Cardiac muscle cell (in vitro differentiated cells and primary cell): ENCODE results near the gene ZNF692. TPM values are rescaled to one million over a fixed set of nuclear protein-coding genes. Genes with fewer than 3 reads are reported as not detected.

ENCODE experiments used
- DNase-seq, 2 donors: peaks; one replicate each; pipeline versions ENCODE4 v3.0.0 to v3.0.0-alpha.2; 2010 to 2017; ENCODE audit warnings: low read depth in 1 of 2, low spot score in 1 of 2
- H3K27ac ChIP-seq: fragments of 200-600 bp; sonication (generic); 2 replicates; pipeline ENCODE4 v1.5.1; 2016
- H3K27me3 ChIP-seq: fragments of 200-600 bp; sonication (generic); 2 replicates; pipeline ENCODE4 v1.6.0; 2016; ENCODE audit warnings: control low read depth
- H3K36me3 ChIP-seq: fragments of 200-600 bp; sonication (generic); 2 replicates; pipeline ENCODE4 v1.5.1; 2016; ENCODE audit warnings: control low read depth
- H3K4me1 ChIP-seq: fragments of 200-600 bp; sonication (generic); 2 replicates; pipeline ENCODE4 v1.8.1; 2017; ENCODE audit warnings: low read depth, mild to moderate bottlenecking, mixed run types
- H3K4me3 ChIP-seq: fragments of 200-600 bp; sonication (generic); 2 replicates; pipeline ENCODE4 v1.5.1; 2016; ENCODE audit warnings: mild to moderate bottlenecking
- H3K9me3 ChIP-seq: fragments of 200-600 bp; sonication (generic); 2 replicates; pipeline ENCODE4 v1.5.1; 2017; ENCODE audit warnings: low read depth, mild to moderate bottlenecking, control low read depth
- polyA plus RNA-seq: library from polyadenylated mRNA; unstranded; fragments of >200 nt; fragmentation: Nextera tagmentation; extraction: Ambion mirVana; gene quantifications from 2 replicates; pipeline ENCODE4 v1.2.1, GENCODE V29; 2016
- total RNA-seq: library from RNA; depleted of rRNA; stranded (reverse); fragments of >200 nt; gene quantifications from 2 replicates; pipeline ENCODE4 v1.2.3, GENCODE V29; 2016
- TF ChIP-seq, protein P1 (sequence below): IDR thresholded peaks from 2 replicates; pipeline ENCODE4 v1.5.1; 2012; ENCODE audit warnings: low read depth, mild to moderate bottlenecking, low read length

The ZNF692 gene
- total and polyA plus RNA-seq, 2 experiments from 2014 or later = 98.9 to 128 TPM

- H3K9me3 ChIP-seq = no peaks in the 10 kb centered on the region
- TF ChIP-seq, protein P1, sequence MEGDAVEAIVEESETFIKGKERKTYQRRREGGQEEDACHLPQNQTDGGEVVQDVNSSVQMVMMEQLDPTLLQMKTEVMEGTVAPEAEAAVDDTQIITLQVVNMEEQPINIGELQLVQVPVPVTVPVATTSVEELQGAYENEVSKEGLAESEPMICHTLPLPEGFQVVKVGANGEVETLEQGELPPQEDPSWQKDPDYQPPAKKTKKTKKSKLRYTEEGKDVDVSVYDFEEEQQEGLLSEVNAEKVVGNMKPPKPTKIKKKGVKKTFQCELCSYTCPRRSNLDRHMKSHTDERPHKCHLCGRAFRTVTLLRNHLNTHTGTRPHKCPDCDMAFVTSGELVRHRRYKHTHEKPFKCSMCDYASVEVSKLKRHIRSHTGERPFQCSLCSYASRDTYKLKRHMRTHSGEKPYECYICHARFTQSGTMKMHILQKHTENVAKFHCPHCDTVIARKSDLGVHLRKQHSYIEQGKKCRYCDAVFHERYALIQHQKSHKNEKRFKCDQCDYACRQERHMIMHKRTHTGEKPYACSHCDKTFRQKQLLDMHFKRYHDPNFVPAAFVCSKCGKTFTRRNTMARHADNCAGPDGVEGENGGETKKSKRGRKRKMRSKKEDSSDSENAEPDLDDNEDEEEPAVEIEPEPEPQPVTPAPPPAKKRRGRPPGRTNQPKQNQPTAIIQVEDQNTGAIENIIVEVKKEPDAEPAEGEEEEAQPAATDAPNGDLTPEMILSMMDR = no peak
- H3K36me3 ChIP-seq = no peaks in the 10 kb centered on the region
- no peak for DNase-seq
- no peaks in the 10 kb centered on the region for H3K4me1 ChIP-seq
- no peaks in the 10 kb centered on the region for H3K27me3 ChIP-seq
- H3K4me3 ChIP-seq = peak overlapping the region; percentile 44
- H3K27ac ChIP-seq = peak overlapping the region; percentile 94
Observed at GRCh38 chr1:248871837-248872401, 13.0 kb upstream of the ZNF692 start.

DNA sequence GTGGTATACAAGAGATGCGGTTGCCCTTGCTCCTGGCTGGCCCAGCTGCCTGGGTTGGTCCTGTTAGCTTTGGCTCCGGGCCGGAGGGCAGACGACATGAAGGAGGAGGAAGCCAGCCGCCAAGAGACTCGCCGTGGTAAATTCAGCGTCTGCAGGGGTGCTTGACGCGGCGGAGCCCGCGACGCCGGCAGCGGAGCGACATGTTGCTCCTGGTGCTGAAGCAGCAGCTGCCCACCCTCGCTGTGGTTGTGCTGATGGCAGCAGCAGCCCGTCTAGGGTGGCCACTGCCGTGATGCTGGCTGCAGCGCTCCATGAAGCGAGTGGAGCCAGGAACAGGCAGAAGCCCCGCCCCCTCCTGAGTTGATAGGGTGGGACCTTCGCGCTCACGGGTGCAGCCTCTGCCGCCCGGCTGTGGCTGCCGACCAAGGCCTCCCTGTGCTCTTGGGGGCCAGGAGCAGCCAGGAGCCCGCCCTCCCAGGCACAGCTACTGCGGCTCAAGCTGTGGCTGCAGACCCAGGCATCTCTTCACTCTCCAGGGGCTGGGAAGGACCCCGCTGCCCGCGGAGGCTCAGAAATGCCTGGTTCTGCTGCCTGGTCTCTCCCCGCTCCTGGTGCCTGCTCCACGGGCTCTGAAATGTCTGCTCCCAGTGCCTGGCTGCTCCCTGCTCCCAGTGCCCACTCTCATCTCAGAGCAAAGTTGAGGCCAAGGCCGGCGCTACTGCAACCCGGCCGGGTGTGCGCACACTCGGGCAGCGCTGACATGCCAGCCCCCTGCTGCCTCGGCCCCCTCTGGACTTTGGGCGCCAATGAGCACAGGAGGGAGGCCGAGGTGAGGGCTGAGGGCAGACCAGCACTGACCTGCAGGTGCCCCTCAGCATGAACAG is 4.4 kb upstream of the ZNF692 start:
- DNase-seq = peak; percentile 84 to 94
- Histone ChIP-seq H3K27me3 (peaks cover 13% of the 10 kb centered on the region), H3K4me3 (peak overlapping the region; percentile 42), H3K9me3 (no peaks in the 10 kb centered on the region), H3K36me3 (no peaks in the 10 kb centered on the region), H3K4me1 (peaks cover 15% of the 10 kb centered on the region), H3K27ac (peak overlapping the region; percentile 1)
- TF ChIP-seq, protein P1 = no peak

GRCh38 chr1:248862695-248862997 is 3.8 kb upstream of the ZNF692 start:
- DNase-seq = no peak
- Histone ChIP-seq H3K27me3 (peaks cover 13% of the 10 kb centered on the region), H3K4me3 (peak overlapping the region; percentile 42), H3K4me1 (peaks cover 21% of the 10 kb centered on the region), H3K36me3 (no peaks in the 10 kb centered on the region), H3K9me3 (no peaks in the 10 kb centered on the region), H3K27ac (peak overlapping the region; percentile 1)
- TF ChIP-seq, protein P1 = no peak

GRCh38 chr1:248861616-248862015 is 2.7 kb upstream of the ZNF692 start:
- TF ChIP-seq, protein P1 = no peak
- peaks cover 13% of the 10 kb centered on the region for H3K27me3 ChIP-seq
- no peak overlapping the region for H3K27ac ChIP-seq
- peaks cover 22% of the 10 kb centered on the region for H3K4me1 ChIP-seq
- H3K4me3 ChIP-seq = no peak overlapping the region
- no peaks in the 10 kb centered on the region for H3K36me3 ChIP-seq
- DNase-seq = no peak
- no peaks in the 10 kb centered on the region for H3K9me3 ChIP-seq

DNA sequence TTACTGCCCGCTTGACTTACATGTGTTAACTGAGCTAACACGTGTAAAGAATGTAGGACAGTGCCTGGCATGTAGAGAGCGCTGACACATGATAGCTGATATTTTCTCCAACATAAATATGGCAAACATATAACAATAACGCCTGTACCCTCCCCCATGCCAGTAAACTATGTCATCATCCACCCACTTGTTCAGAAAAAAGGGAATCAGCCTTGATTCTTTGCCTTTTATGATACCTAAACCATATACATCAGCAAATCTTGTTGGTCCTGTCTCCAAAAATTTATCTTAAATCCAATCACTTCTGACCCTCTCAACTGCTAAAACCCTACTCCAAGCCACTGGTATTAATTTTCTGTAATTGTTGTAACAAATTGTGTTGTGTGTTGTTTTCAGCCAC is 1.1 kb upstream of the ZNF692 start:
- H3K36me3 ChIP-seq = no peaks in the 10 kb centered on the region
- TF ChIP-seq, protein P1 = no peak
- no peaks in the 10 kb centered on the region for H3K9me3 ChIP-seq
- DNase-seq = no peak
- H3K4me1 ChIP-seq = peaks cover 22% of the 10 kb centered on the region
- H3K4me3 ChIP-seq = no peak overlapping the region
- peaks cover 13% of the 10 kb centered on the region for H3K27me3 ChIP-seq
- H3K27ac ChIP-seq = no peak overlapping the region
